EH (cell line): Measurements from ENCODE around the gene GUSB.
"Not testable (repeated sequence)": the region's sequence is repeated elsewhere in the genome, so short reads cannot be mapped to it uniquely, and the experiment has no call there.

Experiments used
- DNase-seq: peaks from one replicate; pipeline ENCODE4 v3.0.0-alpha.2; 2015; ENCODE audit warnings: low read depth

Gene GUSB

GRCh38 chr7:65981965-65982792, at the start of gene GUSB:
Gene GUSB (minus strand): TSS chr7:65982213. CDS start chr7:65982183, 30 bp downstream.
- peak; percentile 84 for DNase-seq

DNA sequence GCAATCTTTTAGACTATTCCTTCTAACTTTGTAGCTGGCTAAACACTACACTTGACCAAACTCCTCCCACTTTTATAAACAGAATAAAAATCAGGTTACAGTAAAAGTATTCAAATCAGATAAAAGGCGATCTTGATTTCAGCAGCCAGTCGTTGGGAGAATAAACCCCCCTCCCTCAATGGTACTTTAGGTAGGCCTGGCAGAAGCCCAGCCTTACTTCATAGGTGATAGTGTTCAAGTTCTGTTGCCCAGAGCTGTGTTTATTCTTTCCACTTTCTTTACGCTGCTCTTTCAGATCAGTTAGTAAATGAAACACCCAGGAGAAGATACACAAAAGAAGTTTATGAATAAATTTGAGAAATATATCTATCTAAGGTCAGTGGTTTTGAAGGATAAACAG, 46.3 kb upstream of the GUSB start:
- DNase-seq: not testable (repeated sequence)

- peak; percentile 18 for DNase-seq
Measured at GRCh38 chr7:66016131-66016461, 34.1 kb upstream of the GUSB start.

DNA sequence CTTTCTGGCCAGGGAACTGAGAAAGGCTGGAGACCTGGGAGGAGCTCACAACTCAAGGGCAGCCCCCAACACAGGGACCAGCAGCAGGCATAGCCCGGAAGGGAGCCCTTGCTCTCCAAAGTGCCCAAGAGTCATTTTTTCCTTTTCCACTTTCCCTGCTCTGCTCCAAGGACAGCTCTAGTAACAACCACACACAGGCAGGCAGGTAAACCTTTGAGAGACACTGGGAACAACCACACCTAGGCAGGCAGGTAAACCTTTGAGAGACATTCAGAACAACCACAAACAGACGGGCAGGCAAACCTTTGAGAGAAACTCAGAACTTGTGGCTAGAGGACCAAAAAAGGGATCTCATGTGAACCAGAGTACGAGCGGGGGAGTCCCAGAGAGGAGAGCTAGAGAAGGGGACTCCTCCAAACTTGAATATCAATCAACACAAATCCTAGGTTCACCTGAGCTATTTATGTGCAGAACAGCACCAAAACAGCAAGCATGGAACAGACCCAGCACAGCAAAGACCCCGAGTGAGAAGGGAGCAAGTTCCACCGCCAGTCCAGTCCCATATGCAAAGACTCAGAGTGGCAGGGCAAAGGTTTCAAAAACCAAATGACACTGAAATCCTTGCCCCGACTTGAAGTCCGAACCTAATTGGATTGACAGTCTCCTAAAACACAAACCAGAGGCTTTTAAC, 33.6 kb upstream of the GUSB start:
- no peak for DNase-seq

- DNase-seq: peak; percentile 64
Measured at GRCh38 chr7:66013938-66014337, 31.9 kb upstream of the GUSB start.

GRCh38 chr7:66007232-66007631, 25.2 kb upstream of the GUSB start:
- DNase-seq: no peak

DNA sequence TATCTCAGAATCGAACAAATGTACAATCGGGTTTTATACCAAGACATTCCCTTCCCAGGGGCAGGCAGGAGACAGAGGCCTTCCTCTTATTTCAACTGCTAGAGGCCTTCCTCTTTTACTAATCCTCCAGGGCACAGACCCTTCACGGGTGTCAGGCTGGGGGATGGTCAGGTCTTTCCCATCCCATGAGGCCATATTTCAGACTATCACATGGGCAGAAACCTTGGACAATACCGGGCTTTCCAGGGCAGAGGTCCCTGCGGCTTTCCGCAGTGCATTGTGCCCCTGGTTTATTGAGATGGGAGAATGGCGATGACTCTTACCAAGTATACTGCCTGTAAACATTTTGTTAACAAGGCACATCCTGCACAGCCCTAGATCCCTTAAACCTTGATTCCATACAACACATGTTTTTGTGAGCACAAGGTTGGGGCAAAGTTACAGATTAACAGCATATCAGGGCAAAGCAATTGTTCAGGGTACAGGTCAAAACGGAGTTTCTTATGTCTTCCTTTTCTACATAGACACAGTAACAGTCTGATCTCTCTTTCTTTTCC, 23.2 kb upstream of the GUSB start:
- not testable (repeated sequence) for DNase-seq

- DNase-seq: not testable (repeated sequence)
Measured at GRCh38 chr7:66000823-66001417, 18.9 kb upstream of the GUSB start.

GRCh38 chr7:65994984-65995383, 13.0 kb upstream of the GUSB start:
- not testable (repeated sequence) for DNase-seq

DNA sequence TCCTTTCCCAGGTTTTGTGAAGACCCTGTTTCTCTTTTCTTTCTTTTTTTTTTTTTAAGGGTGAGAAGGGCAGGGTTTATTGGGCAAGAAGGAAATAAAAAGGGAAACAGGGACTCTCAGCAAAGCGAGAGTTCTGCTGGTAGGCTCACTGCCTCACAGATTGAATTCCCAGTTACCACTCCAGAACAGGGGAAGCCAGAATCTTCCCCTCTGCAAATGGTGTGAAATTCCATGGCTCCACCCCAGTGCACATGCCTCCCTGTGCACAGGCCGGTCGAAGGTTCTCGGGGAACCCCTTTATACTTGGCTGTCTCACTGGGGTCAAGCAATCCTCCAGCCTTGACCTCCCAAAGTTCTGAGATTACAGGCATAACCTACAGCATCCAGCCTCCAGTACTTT, 10.5 kb upstream of the GUSB start:
- no peak for DNase-seq

DNA sequence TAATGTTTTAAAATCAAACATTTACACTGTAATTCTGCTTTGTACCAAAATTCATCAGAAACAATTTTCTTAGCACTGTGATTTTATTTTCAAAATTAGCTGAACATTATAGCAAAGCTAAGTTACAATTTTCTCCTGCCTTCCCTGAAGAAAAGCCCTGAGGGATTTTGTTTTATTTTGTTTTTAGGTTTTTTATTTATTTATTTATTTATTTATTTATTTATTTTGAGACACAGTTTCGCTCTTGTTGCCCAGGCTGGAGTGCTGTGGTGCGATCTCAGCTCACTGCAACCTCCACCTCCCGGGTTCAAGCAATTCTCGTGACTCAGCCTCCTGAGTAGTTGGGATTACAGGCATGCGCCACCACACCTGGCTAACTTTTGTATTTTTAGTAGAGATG, 9.8 kb upstream of the GUSB start:
- not testable (repeated sequence) for DNase-seq

DNA sequence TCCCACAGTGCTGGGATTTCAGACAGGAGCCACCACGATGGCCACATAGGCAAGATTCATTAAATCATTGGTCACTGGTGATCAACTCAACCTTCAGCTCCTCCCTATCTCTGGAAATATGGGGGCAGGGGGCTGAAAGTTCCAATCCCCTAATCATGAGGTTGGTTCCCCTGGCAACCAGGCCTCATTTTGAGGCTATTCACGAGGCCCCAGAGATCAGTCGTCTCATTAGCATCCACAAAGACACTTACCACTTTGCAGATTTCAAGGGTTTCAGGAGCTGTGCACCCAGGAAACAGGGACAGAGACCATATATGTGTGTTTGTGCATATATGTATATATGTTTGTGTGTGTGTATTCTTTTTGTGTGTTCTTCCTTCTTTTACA, 7.7 kb upstream of the GUSB start:
- no peak for DNase-seq

DNA sequence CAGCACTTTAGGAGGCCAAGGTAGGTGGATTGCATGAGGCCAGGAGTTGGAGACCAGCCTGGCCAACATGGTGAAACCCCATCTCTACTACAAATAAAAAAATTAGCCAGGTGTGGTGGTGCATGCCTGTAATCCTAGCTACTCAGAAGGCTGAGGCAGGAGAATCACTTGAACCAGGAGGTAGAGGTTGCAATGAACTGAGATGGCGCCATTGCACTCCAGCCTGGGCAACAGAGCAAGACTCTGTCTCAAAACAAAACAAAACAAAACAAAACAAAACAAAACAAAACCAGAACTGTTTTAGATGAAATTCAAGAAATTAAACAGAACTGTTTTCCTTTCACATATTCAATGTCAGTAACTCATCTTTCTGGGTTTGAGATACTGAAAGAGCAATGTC, 6.5 kb upstream of the GUSB start:
- not testable (repeated sequence) for DNase-seq

- no peak for DNase-seq
Measured at GRCh38 chr7:65988084-65988483, 6.1 kb upstream of the GUSB start.

- peak; percentile 22 for DNase-seq
Measured at GRCh38 chr7:65983965-65984658, 2.1 kb upstream of the GUSB start.

DNA sequence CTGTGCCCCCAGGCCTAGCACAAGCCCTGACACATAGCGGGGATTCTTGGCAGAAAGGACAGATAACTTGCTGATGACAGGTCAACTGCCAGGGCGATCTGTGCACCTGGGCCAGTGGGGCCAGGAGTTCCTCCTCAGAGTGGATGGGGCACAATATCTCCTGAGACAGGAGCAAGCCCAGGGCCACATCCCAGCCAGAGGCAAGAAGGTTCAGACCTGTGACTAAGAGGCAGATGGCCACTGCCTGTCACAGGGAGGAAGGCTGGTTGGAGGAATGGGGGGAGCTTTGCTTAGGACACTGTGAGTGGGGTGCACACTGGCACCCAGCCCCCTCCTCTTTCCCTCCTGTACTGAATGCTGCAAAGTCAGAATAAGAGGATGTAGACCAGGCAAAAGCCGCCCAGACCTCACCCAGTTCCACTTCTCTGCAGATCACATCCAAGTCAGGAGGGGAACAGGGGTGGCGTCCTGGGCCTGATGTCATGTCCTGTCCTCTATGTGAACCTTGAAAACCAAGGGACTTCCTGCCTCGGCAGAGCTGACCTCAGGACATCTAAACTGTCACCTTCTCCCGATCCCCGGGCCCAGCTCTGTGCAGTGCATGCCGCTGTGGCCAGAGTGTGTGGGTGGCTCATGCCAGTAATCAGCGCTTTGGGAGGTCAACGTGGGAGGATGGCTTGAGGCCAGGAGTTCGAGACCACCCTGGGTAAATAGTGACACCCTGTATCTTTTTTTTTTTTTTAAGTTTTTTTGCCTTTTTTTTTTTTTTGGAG, 1.3 kb downstream of the GUSB start:
- peak; percentile 52 for DNase-seq

DNA sequence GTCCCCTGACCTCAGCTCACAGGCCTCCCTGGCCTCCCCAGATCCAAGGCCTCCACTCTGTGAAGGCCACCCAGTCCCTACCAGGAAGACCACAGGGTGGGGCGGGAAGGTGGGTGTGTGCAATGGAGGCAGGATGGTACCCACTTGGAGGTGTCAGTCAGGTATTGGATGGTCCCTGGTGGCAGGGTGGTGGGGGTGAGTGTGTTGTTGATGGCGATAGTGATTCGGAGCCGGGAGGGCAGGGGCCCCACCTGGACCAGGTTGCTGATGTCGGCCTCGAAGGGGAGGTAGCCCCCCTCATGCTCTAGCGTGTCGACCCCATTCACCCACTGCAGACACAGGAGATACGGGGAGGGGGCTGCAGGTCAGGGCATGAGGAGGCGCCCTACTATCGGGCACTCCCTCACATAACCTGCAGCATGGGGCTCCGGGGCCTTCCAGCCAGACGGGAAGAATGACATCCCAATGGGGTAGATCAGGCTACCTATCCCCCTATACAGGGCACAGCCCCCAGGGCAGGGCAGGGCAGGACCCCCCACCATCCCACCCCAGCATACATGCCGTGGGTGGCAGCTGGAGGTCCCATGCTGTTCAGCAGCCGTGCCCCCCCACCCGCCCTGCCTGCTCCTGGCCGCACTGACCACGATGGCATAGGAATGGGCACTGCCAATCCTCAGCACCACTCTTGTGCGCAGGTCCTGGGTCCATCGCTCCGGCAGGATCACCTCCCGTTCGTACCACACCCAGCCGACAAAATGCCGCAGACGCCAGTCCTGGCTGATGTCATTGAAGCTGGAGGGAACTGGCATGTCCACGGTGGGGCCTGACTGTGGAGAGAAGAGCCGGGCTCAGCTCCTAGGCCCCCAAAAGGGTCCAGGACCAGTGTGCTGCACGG, 2.2 kb downstream of the GUSB start:
- no peak for DNase-seq

- DNase-seq: no peak
Measured at GRCh38 chr7:65978891-65979582, 3.0 kb downstream of the GUSB start.

DNA sequence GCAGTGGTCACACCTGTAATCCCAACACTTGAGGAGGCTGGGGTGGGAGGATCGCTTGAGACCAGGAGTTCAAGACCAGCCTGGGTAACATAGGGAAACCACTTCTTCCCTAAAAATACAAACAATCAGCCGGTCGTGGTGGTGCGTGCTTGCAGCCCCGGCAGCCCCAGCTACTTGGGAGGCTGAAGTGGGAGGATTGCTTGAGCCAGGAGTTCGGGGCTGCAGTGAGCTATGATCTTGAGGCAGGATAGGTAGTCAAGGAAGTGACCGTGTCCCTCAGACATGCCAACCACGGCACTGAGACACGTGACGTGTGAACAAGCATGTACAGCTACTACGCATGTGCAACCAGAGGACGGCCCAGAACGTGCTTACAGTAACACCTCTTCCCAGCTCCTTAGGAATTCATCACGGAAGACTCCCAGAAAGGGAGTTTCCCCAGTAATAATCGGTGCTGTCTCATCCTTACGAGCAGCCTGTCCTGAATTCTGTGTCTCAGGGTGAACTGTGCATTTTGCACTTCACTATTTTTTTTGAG, 5.3 kb downstream of the GUSB start:
- no peak for DNase-seq
